Common myeloid progenitor, CD34-positive (primary cell): ENCODE results near the gene FSTL3.
"Not testable (repeated sequence)": the region's sequence is repeated elsewhere in the genome, so short reads cannot be mapped to it uniquely, and the experiment has no call there.

ENCODE experiments used
- CTCF ChIA-PET: fragments of 350-600 bp; sonication (Branson Sonifier 250); formaldehyde crosslinking; loops from one replicate; lab custom pipeline; 2021; ENCODE audit warnings: antibody characterized with exemption; lab: Charles Lee
- POLR2A ChIA-PET: fragments of 350-600 bp; sonication (Branson Sonifier 250); formaldehyde crosslinking; loops from one replicate; lab custom pipeline; 2021; ENCODE audit warnings: antibody characterized with exemption; lab: Charles Lee
- DNase-seq, 3 donors: peaks; one replicate each; pipeline versions ENCODE4 v3.0.0 to v3.0.0-alpha.2; 2013
- H3K27ac ChIP-seq, 2 experiments: 1 replicate in 1 of 2; 2 replicates in 1 of 2; pipeline ENCODE4 v1.7.0; 2013; ENCODE audit warnings: inconsistent platforms in 2 of 2, low read length in 2 of 2, mild to moderate bottlenecking in 2 of 2, low read depth in 1 of 2, moderate library complexity in 1 of 2; ENCODE audit not compliant: severe bottlenecking in 2 of 2, insufficient read depth in 1 of 2, poor library complexity in 1 of 2
- H3K27me3 ChIP-seq, 5 experiments: replicated peaks in 2 of 5; 1 replicate in 3 of 5; 2 replicates in 2 of 5; pipeline versions ENCODE4 v1.6.1 to v1.7.0; 2013; ENCODE audit warnings: low read length in 4 of 5, mild to moderate bottlenecking in 2 of 5, moderate library complexity in 2 of 5, inconsistent platforms in 1 of 5; ENCODE audit not compliant: insufficient read depth in 5 of 5, control insufficient read depth in 4 of 5
- H3K36me3 ChIP-seq, 4 experiments: 1 replicate in 2 of 4; 2 replicates in 2 of 4; pipeline versions ENCODE4 v1.6.1 to v1.7.0; 2013; ENCODE audit warnings: low read length in 3 of 4, control low read depth in 1 of 4, mild to moderate bottlenecking in 1 of 4; ENCODE audit not compliant: control insufficient read depth in 4 of 4, insufficient read depth in 4 of 4
- H3K4me1 ChIP-seq, 4 experiments: 1 replicate in 3 of 4; 2 replicates in 1 of 4; pipeline versions ENCODE4 v1.6.1 to v1.7.1; 2013; ENCODE audit warnings: low read length in 3 of 4, mild to moderate bottlenecking in 3 of 4, control low read depth in 1 of 4, inconsistent platforms in 1 of 4, moderate library complexity in 1 of 4; ENCODE audit not compliant: control insufficient read depth in 4 of 4, insufficient read depth in 4 of 4; ENCODE audit errors: control extremely low read depth in 1 of 4
- H3K4me3 ChIP-seq, 7 experiments: 1 replicate in 4 of 7; 2 replicates in 3 of 7; pipeline versions ENCODE4 v1.5.1 to v1.7.0; 2013; ENCODE audit warnings: mild to moderate bottlenecking in 7 of 7, low read length in 6 of 7, moderate library complexity in 6 of 7, inconsistent platforms in 2 of 7, low read depth in 2 of 7, control low read depth in 1 of 7; ENCODE audit not compliant: insufficient read depth in 4 of 7, control insufficient read depth in 1 of 7; ENCODE audit errors: extremely low read depth in 1 of 7
- H3K9me3 ChIP-seq, 5 experiments: 1 replicate in 4 of 5; 2 replicates in 1 of 5; pipeline versions ENCODE4 v1.6.1 to v1.7.1; 2013; ENCODE audit warnings: low read length in 4 of 5, mild to moderate bottlenecking in 2 of 5, inconsistent platforms in 1 of 5, low read depth in 1 of 5, moderate library complexity in 1 of 5; ENCODE audit not compliant: control insufficient read depth in 4 of 5, insufficient read depth in 2 of 5; ENCODE audit errors: control extremely low read depth in 1 of 5
- WGBS: methylation state at CpG from one replicate; pipeline ENCODE4 v1.1.5; 2013; ENCODE audit not compliant: insufficient coverage; 5-methylcytosine and 5-hydroxymethylcytosine counted together

The FSTL3 gene

DNA sequence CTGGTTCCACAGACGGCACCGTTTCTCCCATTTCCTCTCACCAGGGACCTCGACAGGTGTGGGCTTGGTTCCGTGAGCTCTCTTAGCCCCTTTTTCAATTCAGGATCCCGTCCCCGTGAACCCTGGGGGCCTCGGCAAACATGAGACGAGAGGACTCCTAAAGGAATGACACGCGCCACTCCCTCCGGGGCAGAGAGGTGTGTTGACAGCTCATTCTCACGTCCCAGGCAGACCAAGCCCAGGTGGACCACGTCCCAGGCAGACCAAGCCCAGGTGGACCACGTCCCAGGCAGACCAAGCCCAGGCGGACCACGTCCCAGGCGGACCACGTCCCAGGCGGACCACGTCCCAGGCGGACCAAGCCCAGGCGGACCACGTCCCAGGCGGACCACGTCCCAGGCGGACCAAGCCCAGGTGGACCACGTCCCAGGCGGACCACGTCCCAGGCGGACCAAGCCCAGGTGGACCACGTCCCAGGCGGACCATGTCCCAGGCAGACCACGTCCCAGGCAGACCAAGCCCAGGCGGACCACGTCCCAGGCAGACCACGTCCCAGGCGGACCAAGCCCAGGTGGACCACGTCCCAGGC is 9.1 kb upstream of the FSTL3 start:
- H3K36me3 ChIP-seq, H3K27ac ChIP-seq, H3K4me3 ChIP-seq, POLR2A ChIA-PET, H3K27me3 ChIP-seq, H3K9me3 ChIP-seq, DNase-seq: not testable (repeated sequence)
- H3K4me1 ChIP-seq, result peaks cover 0 to 36% (median 28%) of the 10 kb centered on the region in 4 experiments
- CTCF ChIA-PET, result interaction anchor here (0.6 to 1.2 kb wide), 5 partner anchors 8 to 1891 kb away, joined by 3 read pairs; no protein-coding TSS in a partner anchor
- 83% methylated on average over 23 of the region's 38 CpGs for WGBS

GRCh38 chr19:668675-669434 is 7.3 kb upstream of the FSTL3 start:
- ChIA-PET POLR2A (interaction anchor here (0.7 to 2.9 kb wide), 2 partner anchors 12 to 34 kb away, joined by 3 to 20 read pairs; no protein-coding TSS in a partner anchor), CTCF (interaction anchor here (0.6 to 3.3 kb wide), 14 partner anchors 8 to 241 kb away, joined by 3 to 16 read pairs (median 4); no protein-coding TSS in a partner anchor)
- Histone ChIP-seq H3K4me1 (peaks cover 0 to 29% (median 19%) of the 10 kb centered on the region in 4 experiments), H3K4me3 (peak overlapping the region in 1 of 7 experiments; percentile 22)
- H3K27ac ChIP-seq, H3K27me3 ChIP-seq, H3K9me3 ChIP-seq, H3K36me3 ChIP-seq: not testable (repeated sequence)
- 0% methylated on average over 3 of the region's 12 CpGs for WGBS
- DNase-seq, result peak; percentile 93 to 98 (median 97)

GRCh38 chr19:670609-671075 is 5.5 kb upstream of the FSTL3 start:
- no peak overlapping the region for H3K4me3 ChIP-seq
- H3K9me3 ChIP-seq, result peaks cover 0 to 8% (median 0%) of the 10 kb centered on the region in 5 experiments
- H3K27ac ChIP-seq, result no peak overlapping the region
- DNase-seq, result peak in 2 of 3 donors; percentile 67 to 69
- POLR2A ChIA-PET, result interaction anchor here (2.9 kb wide), 1 partner anchor 10 kb away, joined by 20 read pairs; no protein-coding TSS in a partner anchor
- peaks cover 0 to 12% (median 5%) of the 10 kb centered on the region in 5 experiments for H3K27me3 ChIP-seq
- 73% methylated on average over 9 of the region's 9 CpGs for WGBS
- H3K36me3 ChIP-seq, result no peaks in the 10 kb centered on the region
- CTCF ChIA-PET, result interaction anchor here (0.6 to 3.3 kb wide), 7 partner anchors 9 to 119 kb away, joined by 3 to 16 read pairs (median 6); no protein-coding TSS in a partner anchor
- H3K4me1 ChIP-seq, result peaks cover 0 to 18% (median 14%) of the 10 kb centered on the region in 4 experiments

GRCh38 chr19:674282-675151 is 1.7 kb upstream of the FSTL3 start:
- Histone ChIP-seq H3K9me3 (no peaks in the 10 kb centered on the region), H3K27ac (no peak overlapping the region), H3K4me1 (peaks cover 0 to 32% (median 20%) of the 10 kb centered on the region in 4 experiments), H3K4me3 (no peak overlapping the region), H3K36me3 (no peaks in the 10 kb centered on the region), H3K27me3 (peaks cover 0 to 33% (median 10%) of the 10 kb centered on the region in 5 experiments)
- DNase-seq, result no peak
- WGBS, result 92% methylated on average over 23 of the region's 38 CpGs
- POLR2A ChIA-PET, result no interaction called here
- CTCF ChIA-PET, result interaction anchor here (0.6 to 1.3 kb wide), 3 partner anchors 8 to 13 kb away, joined by 3 to 5 read pairs (median 3); no protein-coding TSS in a partner anchor

GRCh38 chr19:676007-676338 is 219 bp upstream of the FSTL3 start:
- no peak for DNase-seq
- WGBS, result 7% methylated on average over 17 of the region's 31 CpGs
- Histone ChIP-seq H3K4me1 (peaks cover 0 to 25% (median 19%) of the 10 kb centered on the region in 4 experiments), H3K9me3 (no peaks in the 10 kb centered on the region), H3K4me3 (peak overlapping the region in 1 of 7 experiments; percentile 13), H3K27me3 (peaks cover 0 to 33% (median 10%) of the 10 kb centered on the region in 5 experiments), H3K36me3 (no peaks in the 10 kb centered on the region), H3K27ac (no peak overlapping the region)
- CTCF ChIA-PET, result interaction anchor here (1.0 to 1.3 kb wide), 3 partner anchors 9 to 32 kb away, joined by 3 to 5 read pairs (median 3); partner anchors contain the start of gene PALM
- POLR2A ChIA-PET, result no interaction called here

GRCh38 chr19:677201-677600 is 1.0 kb downstream of the FSTL3 start:
- 25% methylated on average over 3 of the region's 15 CpGs for WGBS
- peak in 1 of 3 donors; percentile 37 for DNase-seq
- H3K4me1 ChIP-seq, result peaks cover 0 to 34% (median 27%) of the 10 kb centered on the region in 4 experiments
- CTCF ChIA-PET, result interaction anchor here (1.0 to 2.5 kb wide), 4 partner anchors 8 to 62 kb away, joined by 3 to 6 read pairs (median 3); no protein-coding TSS in a partner anchor
- peaks cover 0 to 33% (median 10%) of the 10 kb centered on the region in 5 experiments for H3K27me3 ChIP-seq
- no peaks in the 10 kb centered on the region for H3K9me3 ChIP-seq
- POLR2A ChIA-PET, result interaction anchor here (0.7 to 1.2 kb wide), 2 partner anchors 14 to 27 kb away, joined by 3 read pairs; partner anchors contain the start of gene RNF126
- no peak overlapping the region for H3K27ac ChIP-seq
- H3K36me3 ChIP-seq, result no peaks in the 10 kb centered on the region
- H3K4me3 ChIP-seq, result no peak overlapping the region
